ENCODE measurements around the gene MAU2. TPM values are rescaled to one million over a fixed set of nuclear protein-coding genes. Genes with fewer than 3 reads are reported as not detected.
A peak's percentile ranks its signal among the peaks of the same experiment; 100 is the strongest.

The MAU2 gene
- total and polyA plus RNA-seq, 2 of the 8 experiments (the other 6 are each of a cell fraction or from before 2014, with no cell fraction given): 32.0 to 40.8 TPM

- TF ChIP-seq SP2 (IDR thresholded peaks at IDR 0.05; ENCODE audit: low read length): no peak
- peak; percentile 36; the same call in 1 of the 2 replicates for TF ChIP-seq PHF8 (conservative IDR thresholded peaks at IDR 0.05; ENCODE audit: low read depth, low read length)
- TF ChIP-seq POU5F1 (IDR thresholded peaks at IDR 0.05; ENCODE audit: low read depth, low read length): no peak
- TF ChIP-seq, protein P1, sequence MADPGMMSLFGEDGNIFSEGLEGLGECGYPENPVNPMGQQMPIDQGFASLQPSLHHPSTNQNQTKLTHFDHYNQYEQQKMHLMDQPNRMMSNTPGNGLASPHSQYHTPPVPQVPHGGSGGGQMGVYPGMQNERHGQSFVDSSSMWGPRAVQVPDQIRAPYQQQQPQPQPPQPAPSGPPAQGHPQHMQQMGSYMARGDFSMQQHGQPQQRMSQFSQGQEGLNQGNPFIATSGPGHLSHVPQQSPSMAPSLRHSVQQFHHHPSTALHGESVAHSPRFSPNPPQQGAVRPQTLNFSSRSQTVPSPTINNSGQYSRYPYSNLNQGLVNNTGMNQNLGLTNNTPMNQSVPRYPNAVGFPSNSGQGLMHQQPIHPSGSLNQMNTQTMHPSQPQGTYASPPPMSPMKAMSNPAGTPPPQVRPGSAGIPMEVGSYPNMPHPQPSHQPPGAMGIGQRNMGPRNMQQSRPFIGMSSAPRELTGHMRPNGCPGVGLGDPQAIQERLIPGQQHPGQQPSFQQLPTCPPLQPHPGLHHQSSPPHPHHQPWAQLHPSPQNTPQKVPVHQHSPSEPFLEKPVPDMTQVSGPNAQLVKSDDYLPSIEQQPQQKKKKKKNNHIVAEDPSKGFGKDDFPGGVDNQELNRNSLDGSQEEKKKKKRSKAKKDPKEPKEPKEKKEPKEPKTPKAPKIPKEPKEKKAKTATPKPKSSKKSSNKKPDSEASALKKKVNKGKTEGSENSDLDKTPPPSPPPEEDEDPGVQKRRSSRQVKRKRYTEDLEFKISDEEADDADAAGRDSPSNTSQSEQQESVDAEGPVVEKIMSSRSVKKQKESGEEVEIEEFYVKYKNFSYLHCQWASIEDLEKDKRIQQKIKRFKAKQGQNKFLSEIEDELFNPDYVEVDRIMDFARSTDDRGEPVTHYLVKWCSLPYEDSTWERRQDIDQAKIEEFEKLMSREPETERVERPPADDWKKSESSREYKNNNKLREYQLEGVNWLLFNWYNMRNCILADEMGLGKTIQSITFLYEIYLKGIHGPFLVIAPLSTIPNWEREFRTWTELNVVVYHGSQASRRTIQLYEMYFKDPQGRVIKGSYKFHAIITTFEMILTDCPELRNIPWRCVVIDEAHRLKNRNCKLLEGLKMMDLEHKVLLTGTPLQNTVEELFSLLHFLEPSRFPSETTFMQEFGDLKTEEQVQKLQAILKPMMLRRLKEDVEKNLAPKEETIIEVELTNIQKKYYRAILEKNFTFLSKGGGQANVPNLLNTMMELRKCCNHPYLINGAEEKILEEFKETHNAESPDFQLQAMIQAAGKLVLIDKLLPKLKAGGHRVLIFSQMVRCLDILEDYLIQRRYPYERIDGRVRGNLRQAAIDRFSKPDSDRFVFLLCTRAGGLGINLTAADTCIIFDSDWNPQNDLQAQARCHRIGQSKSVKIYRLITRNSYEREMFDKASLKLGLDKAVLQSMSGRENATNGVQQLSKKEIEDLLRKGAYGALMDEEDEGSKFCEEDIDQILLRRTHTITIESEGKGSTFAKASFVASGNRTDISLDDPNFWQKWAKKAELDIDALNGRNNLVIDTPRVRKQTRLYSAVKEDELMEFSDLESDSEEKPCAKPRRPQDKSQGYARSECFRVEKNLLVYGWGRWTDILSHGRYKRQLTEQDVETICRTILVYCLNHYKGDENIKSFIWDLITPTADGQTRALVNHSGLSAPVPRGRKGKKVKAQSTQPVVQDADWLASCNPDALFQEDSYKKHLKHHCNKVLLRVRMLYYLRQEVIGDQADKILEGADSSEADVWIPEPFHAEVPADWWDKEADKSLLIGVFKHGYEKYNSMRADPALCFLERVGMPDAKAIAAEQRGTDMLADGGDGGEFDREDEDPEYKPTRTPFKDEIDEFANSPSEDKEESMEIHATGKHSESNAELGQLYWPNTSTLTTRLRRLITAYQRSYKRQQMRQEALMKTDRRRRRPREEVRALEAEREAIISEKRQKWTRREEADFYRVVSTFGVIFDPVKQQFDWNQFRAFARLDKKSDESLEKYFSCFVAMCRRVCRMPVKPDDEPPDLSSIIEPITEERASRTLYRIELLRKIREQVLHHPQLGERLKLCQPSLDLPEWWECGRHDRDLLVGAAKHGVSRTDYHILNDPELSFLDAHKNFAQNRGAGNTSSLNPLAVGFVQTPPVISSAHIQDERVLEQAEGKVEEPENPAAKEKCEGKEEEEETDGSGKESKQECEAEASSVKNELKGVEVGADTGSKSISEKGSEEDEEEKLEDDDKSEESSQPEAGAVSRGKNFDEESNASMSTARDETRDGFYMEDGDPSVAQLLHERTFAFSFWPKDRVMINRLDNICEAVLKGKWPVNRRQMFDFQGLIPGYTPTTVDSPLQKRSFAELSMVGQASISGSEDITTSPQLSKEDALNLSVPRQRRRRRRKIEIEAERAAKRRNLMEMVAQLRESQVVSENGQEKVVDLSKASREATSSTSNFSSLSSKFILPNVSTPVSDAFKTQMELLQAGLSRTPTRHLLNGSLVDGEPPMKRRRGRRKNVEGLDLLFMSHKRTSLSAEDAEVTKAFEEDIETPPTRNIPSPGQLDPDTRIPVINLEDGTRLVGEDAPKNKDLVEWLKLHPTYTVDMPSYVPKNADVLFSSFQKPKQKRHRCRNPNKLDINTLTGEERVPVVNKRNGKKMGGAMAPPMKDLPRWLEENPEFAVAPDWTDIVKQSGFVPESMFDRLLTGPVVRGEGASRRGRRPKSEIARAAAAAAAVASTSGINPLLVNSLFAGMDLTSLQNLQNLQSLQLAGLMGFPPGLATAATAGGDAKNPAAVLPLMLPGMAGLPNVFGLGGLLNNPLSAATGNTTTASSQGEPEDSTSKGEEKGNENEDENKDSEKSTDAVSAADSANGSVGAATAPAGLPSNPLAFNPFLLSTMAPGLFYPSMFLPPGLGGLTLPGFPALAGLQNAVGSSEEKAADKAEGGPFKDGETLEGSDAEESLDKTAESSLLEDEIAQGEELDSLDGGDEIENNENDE (IDR thresholded peaks at IDR 0.05; ENCODE audit: insufficient replicate concordance, low read length): no peak
- TF ChIP-seq, protein P2, sequence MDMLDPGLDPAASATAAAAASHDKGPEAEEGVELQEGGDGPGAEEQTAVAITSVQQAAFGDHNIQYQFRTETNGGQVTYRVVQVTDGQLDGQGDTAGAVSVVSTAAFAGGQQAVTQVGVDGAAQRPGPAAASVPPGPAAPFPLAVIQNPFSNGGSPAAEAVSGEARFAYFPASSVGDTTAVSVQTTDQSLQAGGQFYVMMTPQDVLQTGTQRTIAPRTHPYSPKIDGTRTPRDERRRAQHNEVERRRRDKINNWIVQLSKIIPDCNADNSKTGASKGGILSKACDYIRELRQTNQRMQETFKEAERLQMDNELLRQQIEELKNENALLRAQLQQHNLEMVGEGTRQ (IDR thresholded peaks at IDR 0.05; ENCODE audit: low read length): no peak
- TF ChIP-seq RAD21 (IDR thresholded peaks at IDR 0.05 in 1 of 2, conservative IDR thresholded peaks at IDR 0.05 in 1 of 2; ENCODE audit: low read depth in 2 of 2, low read length in 2 of 2): no peak; a peak in 1 of 4 replicates
- peak; percentile 36 to 84; a peak in 3 of 4 replicates for TF ChIP-seq HDAC2 (IDR thresholded peaks at IDR 0.05; ENCODE audit: borderline replicate concordance in 1 of 2, low read depth in 2 of 2, low read length in 2 of 2)
Measured at GRCh38 chr19:19404879-19405860, 84.5 kb downstream of the MAU2 start, which contains the start of gene GATAD2A (continued).
